HCT116 (cell line): ENCODE data around the gene MED28. TPM values are rescaled to one million over a fixed set of nuclear protein-coding genes. Genes with fewer than 3 reads are reported as not detected.
A peak's percentile ranks its signal among the peaks of the same experiment; 100 is the strongest.

Experiments
- ATAC-seq: fragments of 200-7000 bp; cut with Tn5 transposase; 2 replicates; pipeline ENCODE4 v1.9.1; 2020; ENCODE audit warnings: mild to moderate bottlenecking, moderate library complexity
- BruUV-seq: library from RNA; stranded (reverse); fragments of 400-500 nt; replicated peaks from 2 replicates; lab custom pipeline; 2021; lab: Mats Ljungman, UMichigan
- CTCF ChIA-PET: fragments of 300-600 bp; sonication (Branson Sonifier 250); formaldehyde crosslinking; loops from one replicate; lab custom pipeline; 2021; ENCODE audit warnings: antibody characterized with exemption; lab: Charles Lee
- POLR2A ChIA-PET: fragments of 300-600, 350-600 bp; sonication (Branson Sonifier 250); formaldehyde crosslinking; loops from one replicate; lab custom pipeline; 2021; ENCODE audit warnings: antibody characterized with exemption; lab: Charles Lee
- RAD21 ChIA-PET, 2 experiments: fragments of 300-600 bp; sonication (Branson Sonifier 250); formaldehyde crosslinking; loops; one replicate each; lab custom pipeline; 2023; ENCODE audit warnings: low total read pairs in 2 of 2; ENCODE audit not compliant: uncharacterized antibody in 2 of 2, unreplicated experiment in 2 of 2, low non-redundant PET in 1 of 2; lab: Charles Lee
- DNase-seq: peaks from one replicate; pipeline ENCODE4 v3.0.0-alpha.2; 2010; ENCODE audit warnings: low read depth, low spot score
- H2AFZ ChIP-seq: fragments of 200-600 bp; shearing (Covaris generic), sonication (generic); 2 replicates; pipeline ENCODE4 v1.6.1; 2017; ENCODE audit warnings: low read depth, mixed run types, mixed read lengths, antibody characterized with exemption, low read length; ENCODE audit not compliant: poor library complexity, severe bottlenecking
- H3K27ac ChIP-seq: 2 replicates; pipeline ENCODE4 v1.5.1; 2012; ENCODE audit warnings: low read depth, low read length
- H3K27me3 ChIP-seq: fragments of 200-600 bp; sonication (generic); 2 replicates; pipeline ENCODE4 v1.6.1; 2016; ENCODE audit warnings: mixed run types, low read length, mixed read lengths; ENCODE audit not compliant: insufficient read depth
- H3K36me3 ChIP-seq, 2 experiments: fragments of 200-500 bp in 1 of 2; fragments of 200-600 bp in 1 of 2; sonication (Bioruptor generic) in 1 of 2; sonication (generic) in 1 of 2; 2 replicates each; pipeline versions ENCODE4 v1.5.1 to v1.6.1; 2014 to 2016; ENCODE audit warnings: low read length in 2 of 2, inconsistent platforms in 1 of 2, mixed read lengths in 1 of 2, mixed run types in 1 of 2; ENCODE audit not compliant: insufficient read depth in 2 of 2, control insufficient read depth in 1 of 2
- H3K4me1 ChIP-seq, 2 experiments: fragments of 200-600 bp in 1 of 2; sonication (generic) in 1 of 2; 2 replicates each; pipeline versions ENCODE4 v1.5.1 to v1.6.1; 2012 to 2017; ENCODE audit warnings: low read length in 2 of 2, inconsistent platforms in 1 of 2, mild to moderate bottlenecking in 1 of 2, mixed read lengths in 1 of 2, mixed run types in 1 of 2, moderate library complexity in 1 of 2; ENCODE audit not compliant: insufficient read depth in 2 of 2, control insufficient read depth in 1 of 2
- H3K4me2 ChIP-seq: fragments of 200-600 bp; sonication (generic); 2 replicates; pipeline ENCODE4 v1.6.1; 2017; ENCODE audit warnings: mixed run types, low read length, mixed read lengths
- H3K4me3 ChIP-seq, 2 experiments: fragments of 200-600 bp in 1 of 2; sonication (generic) in 1 of 2; replicated peaks in 1 of 2; 2 replicates each; pipeline ENCODE4 v1.5.1; 2011 to 2016; ENCODE audit warnings: low read length in 2 of 2, control low read depth in 1 of 2, low read depth in 1 of 2, mild to moderate bottlenecking in 1 of 2, mixed read lengths in 1 of 2, mixed run types in 1 of 2
- H3K79me2 ChIP-seq: fragments of 200-600 bp; sonication (generic); 2 replicates; pipeline ENCODE4 v1.6.1; 2017; ENCODE audit warnings: mild to moderate bottlenecking, mixed run types, low read length, moderate library complexity, mixed read lengths; ENCODE audit not compliant: insufficient read depth
- H3K9ac ChIP-seq: fragments of 200-600 bp; sonication (generic); 2 replicates; pipeline ENCODE4 v1.6.1; 2016; ENCODE audit warnings: low read length, mixed read lengths
- H3K9me2 ChIP-seq: fragments of 200-600 bp; sonication (generic), shearing (Covaris generic); 2 replicates; pipeline ENCODE4 v1.6.1; 2017; ENCODE audit warnings: mixed run types, mild to moderate bottlenecking, moderate library complexity; ENCODE audit not compliant: insufficient read depth
- H3K9me3 ChIP-seq, 2 experiments: fragments of 200-500 bp in 1 of 2; fragments of 200-600 bp in 1 of 2; sonication (Bioruptor generic) in 1 of 2; sonication (generic) in 1 of 2; 2 replicates each; pipeline ENCODE4 v1.6.1; 2014 to 2017; ENCODE audit warnings: low read length in 2 of 2, mixed read lengths in 2 of 2, inconsistent platforms in 1 of 2, low read depth in 1 of 2, mild to moderate bottlenecking in 1 of 2, mixed run types in 1 of 2, moderate library complexity in 1 of 2; ENCODE audit not compliant: control insufficient read depth in 1 of 2, insufficient read depth in 1 of 2
- H4K20me1 ChIP-seq: fragments of 200-600 bp; sonication (generic), shearing (Covaris generic); 2 replicates; pipeline ENCODE4 v1.6.1; 2017; ENCODE audit warnings: mixed run types, mild to moderate bottlenecking, moderate library complexity; ENCODE audit not compliant: insufficient read depth
- CEBPB ChIP-seq: IDR thresholded peaks from 2 replicates; pipeline ENCODE4 v1.6.1; 2012; ENCODE audit warnings: low read depth
- JUND ChIP-seq: IDR thresholded peaks from 2 replicates; pipeline ENCODE4 v1.6.1; 2012
- intact Hi-C: fragments of 100-400 bp; cut with micrococcal nuclease; formaldehyde crosslinking; loops from 2 replicates; pipeline ENCODE4 v1.10.0; 2022
- total RNA-seq: library from RNA; stranded (reverse); gene quantifications from one replicate; pipeline ENCODE4 v1.2.1, GENCODE V29; 2021; ENCODE audit not compliant: unreplicated experiment
- TF ChIP-seq, protein P1 (sequence below): IDR thresholded peaks from 2 replicates; pipeline ENCODE4 v1.6.1; 2011; ENCODE audit warnings: mild to moderate bottlenecking, low read length, moderate library complexity; ENCODE audit not compliant: insufficient replicate concordance; ENCODE audit errors: extremely low read depth

The MED28 gene
- total RNA-seq, 1 experiment from 2014 or later = 48.8 TPM

DNA sequence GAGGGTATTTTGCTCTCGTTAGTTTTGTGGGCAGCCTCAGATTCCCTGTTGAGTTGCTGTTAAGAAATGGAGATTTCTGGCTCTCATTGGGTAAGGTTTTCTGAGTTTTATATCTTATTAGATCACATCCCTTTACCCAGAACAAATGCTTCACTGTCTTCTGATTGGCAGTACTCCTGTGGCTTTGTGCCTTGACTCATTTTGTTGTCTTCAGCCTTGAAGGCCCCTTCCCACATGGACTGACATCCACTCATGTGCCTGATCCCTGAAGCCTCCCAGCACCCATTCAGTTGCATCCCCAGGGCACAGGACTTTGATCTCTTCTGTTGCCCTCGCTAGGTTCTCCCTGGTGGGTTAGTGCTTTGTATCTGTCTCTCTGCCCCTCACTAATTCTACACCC, 10.4 kb downstream of the MED28 start:
- H3K27me3 ChIP-seq = no peaks in the 10 kb centered on the region
- H3K4me2 ChIP-seq = no peak overlapping the region
- H3K4me3 ChIP-seq = no peak overlapping the region
- ChIA-PET POLR2A (no interaction called here), RAD21 (no interaction called here), CTCF (no interaction called here)
- no peaks in the 10 kb centered on the region for H3K9me3 ChIP-seq
- H3K79me2 ChIP-seq = peaks cover 66% of the 10 kb centered on the region
- peaks cover 70 to 72% of the 10 kb centered on the region in 2 experiments for H3K36me3 ChIP-seq
- H3K4me1 ChIP-seq = no peaks in the 10 kb centered on the region
- TF ChIP-seq, protein P1, sequence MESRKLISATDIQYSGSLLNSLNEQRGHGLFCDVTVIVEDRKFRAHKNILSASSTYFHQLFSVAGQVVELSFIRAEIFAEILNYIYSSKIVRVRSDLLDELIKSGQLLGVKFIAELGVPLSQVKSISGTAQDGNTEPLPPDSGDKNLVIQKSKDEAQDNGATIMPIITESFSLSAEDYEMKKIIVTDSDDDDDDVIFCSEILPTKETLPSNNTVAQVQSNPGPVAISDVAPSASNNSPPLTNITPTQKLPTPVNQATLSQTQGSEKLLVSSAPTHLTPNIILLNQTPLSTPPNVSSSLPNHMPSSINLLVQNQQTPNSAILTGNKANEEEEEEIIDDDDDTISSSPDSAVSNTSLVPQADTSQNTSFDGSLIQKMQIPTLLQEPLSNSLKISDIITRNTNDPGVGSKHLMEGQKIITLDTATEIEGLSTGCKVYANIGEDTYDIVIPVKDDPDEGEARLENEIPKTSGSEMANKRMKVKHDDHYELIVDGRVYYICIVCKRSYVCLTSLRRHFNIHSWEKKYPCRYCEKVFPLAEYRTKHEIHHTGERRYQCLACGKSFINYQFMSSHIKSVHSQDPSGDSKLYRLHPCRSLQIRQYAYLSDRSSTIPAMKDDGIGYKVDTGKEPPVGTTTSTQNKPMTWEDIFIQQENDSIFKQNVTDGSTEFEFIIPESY = no peak
- H4K20me1 ChIP-seq = no peaks in the 10 kb centered on the region
- no TSS peak for BruUV-seq
- no peaks in the 10 kb centered on the region for H3K9me2 ChIP-seq
- H3K9ac ChIP-seq = no peak overlapping the region
- intact Hi-C loops = no loop called here
- DNase-seq (no peak), ATAC-seq (no peak)
- H2AFZ ChIP-seq = no peak overlapping the region
- H3K27ac ChIP-seq = no peak overlapping the region

DNA sequence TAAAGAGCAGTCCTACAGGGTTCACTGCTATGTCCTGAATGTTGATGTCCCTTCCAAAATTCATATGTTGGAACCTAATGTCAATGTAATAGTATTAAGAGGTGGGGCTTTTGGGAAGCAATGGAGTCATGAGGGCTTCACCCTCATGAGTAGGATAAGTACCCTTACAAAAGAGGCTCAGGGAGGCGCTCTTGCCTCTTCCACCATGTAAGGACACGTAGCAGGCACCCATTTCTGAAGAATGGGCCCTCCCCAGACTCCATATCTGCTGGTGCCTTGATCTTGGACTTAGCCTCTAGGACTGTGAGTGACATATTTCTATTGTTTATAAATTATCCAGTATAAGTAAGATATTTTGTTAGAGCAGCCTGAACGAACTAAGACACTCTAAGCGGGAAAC, 15.8 kb downstream of the MED28 start:
- H4K20me1 ChIP-seq = no peaks in the 10 kb centered on the region
- H3K9me2 ChIP-seq = no peaks in the 10 kb centered on the region
- peaks cover 37% of the 10 kb centered on the region for H3K79me2 ChIP-seq
- RAD21 ChIA-PET = no interaction called here
- TF ChIP-seq CEBPB = no peak
- TF ChIP-seq JUND = no peak
- no peaks in the 10 kb centered on the region for H3K4me1 ChIP-seq
- peaks cover 50 to 63% of the 10 kb centered on the region in 2 experiments for H3K36me3 ChIP-seq
- no TSS peak for BruUV-seq
- no peak for DNase-seq
- POLR2A ChIA-PET = no interaction called here
- H3K4me2 ChIP-seq = no peak overlapping the region
- no peak overlapping the region for H3K4me3 ChIP-seq
- no peak overlapping the region for H3K9ac ChIP-seq
- H2AFZ ChIP-seq = no peak overlapping the region
- no peak overlapping the region for H3K27ac ChIP-seq
- intact Hi-C loops = no loop called here
- CTCF ChIA-PET = no interaction called here
- no peaks in the 10 kb centered on the region for H3K9me3 ChIP-seq
- 0 out of 2 replicates have a peak, but pooled peaks have one; percentile 34 for ATAC-seq
- H3K27me3 ChIP-seq = no peaks in the 10 kb centered on the region
